Lung microvascular endothelial cell (primary cell): Measurements from ENCODE around the gene NCCRP1. TPM values are rescaled to one million over a fixed set of nuclear protein-coding genes. Genes with fewer than 3 reads are reported as not detected.

Source experiments
- DNase-seq, 2 donors: peaks; one replicate each; pipeline versions ENCODE4 v3.0.0 to v3.0.0-alpha.2; 2010; ENCODE audit warnings: low read depth in 2 of 2
- total RNA-seq: library from RNA; depleted of rRNA; stranded (reverse); fragments of >200 nt; gene quantifications from 2 replicates; pipeline ENCODE4 v1.2.1, GENCODE V29; 2014

The NCCRP1 gene, protein sequence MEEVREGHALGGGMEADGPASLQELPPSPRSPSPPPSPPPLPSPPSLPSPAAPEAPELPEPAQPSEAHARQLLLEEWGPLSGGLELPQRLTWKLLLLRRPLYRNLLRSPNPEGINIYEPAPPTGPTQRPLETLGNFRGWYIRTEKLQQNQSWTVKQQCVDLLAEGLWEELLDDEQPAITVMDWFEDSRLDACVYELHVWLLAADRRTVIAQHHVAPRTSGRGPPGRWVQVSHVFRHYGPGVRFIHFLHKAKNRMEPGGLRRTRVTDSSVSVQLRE
- total RNA-seq: not detected in 2 replicates

DNA sequence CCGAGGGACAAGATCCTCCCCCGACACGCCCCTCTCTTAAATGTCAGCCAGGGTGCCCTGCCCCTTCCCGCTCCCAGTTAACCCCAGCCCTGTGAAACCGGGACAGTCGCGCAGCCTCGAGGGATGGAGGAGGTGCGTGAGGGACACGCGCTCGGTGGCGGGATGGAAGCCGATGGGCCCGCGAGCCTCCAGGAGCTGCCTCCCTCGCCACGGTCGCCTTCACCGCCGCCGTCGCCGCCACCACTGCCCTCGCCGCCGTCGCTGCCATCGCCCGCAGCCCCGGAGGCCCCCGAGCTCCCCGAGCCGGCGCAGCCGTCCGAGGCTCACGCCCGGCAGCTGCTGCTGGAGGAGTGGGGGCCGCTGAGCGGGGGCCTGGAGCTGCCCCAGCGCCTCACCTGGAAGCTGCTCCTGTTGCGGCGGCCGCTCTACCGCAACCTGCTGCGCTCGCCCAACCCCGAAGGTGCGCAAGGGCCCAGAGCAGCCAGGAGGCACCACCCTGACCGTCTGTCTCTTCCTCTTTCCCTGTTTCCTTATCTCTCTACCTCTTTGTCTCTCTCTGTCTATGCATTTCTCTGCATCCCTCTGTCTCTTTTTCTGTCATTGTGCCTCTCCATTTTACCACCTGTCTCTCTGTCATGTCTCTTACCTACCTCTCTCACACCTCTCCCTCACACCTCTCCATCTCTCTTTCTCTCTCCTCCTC, at the start of gene NCCRP1:
TSS of gene NCCRP1 (plus strand) at position 105 of the 703 bp plus-strand sequence. CDS start at position 124, 19 bp downstream.
- no peak for DNase-seq

DNA sequence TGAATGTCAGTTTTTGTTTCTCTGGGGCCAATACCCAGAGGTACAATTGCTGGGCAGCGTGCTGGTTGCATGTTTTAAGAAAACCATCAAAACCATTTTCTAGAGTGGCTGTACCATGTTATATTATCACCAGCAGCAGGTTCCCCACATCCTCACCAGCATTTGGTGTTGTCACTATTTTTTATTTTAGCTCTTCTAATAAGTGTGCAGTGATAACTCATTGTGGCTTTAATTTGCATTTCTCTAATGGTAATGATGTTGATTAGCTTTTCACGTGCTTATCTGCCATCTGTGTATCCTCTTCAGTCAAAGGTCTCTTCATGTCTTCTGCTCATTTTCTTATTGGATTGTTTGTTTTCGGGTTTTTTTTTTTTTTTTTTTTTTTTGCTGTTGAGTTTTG, 49.3 kb upstream of the NCCRP1 start:
- DNase-seq: no peak

DNA sequence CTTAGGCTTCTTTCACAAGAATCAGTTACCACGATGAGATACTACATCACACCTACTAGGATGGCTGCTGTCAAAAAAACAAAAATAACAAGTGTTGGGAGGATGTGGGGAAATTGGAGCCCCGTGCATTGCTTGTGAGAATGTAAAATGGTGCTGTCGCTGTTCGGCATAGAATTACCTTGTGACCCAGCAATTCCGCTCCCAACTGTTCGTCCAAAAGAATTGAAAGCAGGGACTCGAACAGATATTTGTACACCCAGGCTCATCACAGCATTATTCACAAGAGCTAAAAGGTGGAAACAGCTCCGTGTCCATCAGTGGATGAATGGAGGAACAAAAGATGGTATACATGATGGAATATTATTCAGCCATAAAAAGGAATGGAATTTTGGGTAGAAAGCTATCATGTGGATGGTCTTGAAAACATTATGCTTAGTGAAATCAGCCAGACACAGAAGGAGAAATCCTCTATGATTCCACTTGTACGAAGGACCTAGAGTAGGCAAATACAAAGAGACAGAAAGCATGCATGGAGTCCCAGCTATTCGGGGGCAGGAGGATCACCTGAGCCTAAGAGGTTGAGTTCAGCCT, 47.7 kb upstream of the NCCRP1 start:
- no peak for DNase-seq

DNA sequence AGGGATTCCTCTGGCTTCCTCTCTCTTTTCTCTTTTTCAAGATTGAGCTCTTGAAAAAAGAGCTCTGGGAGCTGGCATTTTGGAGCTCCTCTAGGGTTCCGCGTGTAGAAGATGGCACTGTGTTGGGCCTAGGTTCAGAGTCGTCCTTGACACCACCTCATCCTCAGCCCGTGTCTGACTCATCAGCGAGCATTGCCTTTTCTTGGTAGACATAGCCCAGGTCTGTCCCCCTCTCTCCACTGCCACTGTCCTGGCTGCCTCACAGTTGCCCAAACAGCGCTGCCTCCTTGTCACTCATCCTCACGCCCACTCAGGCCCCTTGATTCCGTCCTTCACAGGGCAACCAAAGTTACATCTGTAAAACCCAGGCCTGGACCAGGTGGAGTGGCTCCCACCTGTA, 46.5 kb upstream of the NCCRP1 start:
- no peak for DNase-seq

DNA sequence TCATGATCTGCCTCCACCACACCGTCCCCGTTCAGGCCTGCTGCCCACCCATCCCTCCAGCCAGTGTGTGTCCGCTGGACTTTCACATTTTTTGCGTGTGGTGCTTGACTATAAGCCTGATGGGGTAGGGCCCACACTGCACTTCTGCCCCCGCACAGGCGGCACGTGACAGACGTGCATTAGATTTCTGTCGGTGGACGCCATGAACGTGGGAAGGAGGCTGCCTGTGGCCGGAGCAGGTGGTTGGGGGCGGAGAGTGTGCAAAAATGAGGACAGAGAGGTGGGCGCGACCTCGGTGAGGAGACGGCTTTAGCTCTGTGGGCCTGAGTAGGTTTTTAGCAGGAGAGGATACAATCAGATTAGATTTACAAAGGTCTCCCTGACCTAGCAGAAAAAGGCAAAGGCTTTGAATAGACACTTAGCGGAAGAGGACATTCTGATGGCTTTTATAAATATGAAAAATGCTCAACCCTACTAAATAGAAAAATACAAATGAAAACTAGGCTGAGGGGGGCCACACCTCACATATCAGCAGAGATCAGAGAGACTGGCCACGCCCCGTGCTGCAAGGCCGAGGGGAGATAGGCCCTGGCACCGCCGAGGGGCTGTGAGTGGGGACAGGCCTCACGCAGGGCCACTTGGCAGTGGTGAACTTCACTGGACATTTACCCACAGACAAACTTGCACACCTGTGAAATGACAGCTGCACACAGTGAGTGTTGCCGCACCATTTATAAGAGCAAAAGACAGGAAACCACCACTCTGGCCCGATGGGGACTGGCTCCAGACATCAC, 45.8 kb upstream of the NCCRP1 start:
- no peak for DNase-seq

DNA sequence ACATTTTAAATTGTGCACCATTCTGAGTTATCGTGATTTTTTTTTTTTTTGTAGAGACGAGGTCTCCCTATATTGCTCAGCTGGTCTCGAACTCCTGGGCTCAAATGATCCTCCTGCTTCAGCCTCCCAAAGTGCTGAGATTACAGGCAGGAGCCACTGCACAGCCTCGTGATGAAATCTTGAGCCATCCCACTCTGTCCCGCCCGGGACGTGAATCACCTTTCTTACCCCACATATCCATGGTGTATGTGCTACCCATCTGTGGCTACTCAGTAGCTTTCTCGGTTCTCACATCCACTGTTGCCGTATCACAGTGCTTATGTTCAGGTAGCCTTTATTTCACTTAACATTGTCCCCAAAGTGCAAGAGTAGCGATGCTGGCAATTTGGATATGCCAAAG, 44.7 kb upstream of the NCCRP1 start:
- no peak for DNase-seq

DNA sequence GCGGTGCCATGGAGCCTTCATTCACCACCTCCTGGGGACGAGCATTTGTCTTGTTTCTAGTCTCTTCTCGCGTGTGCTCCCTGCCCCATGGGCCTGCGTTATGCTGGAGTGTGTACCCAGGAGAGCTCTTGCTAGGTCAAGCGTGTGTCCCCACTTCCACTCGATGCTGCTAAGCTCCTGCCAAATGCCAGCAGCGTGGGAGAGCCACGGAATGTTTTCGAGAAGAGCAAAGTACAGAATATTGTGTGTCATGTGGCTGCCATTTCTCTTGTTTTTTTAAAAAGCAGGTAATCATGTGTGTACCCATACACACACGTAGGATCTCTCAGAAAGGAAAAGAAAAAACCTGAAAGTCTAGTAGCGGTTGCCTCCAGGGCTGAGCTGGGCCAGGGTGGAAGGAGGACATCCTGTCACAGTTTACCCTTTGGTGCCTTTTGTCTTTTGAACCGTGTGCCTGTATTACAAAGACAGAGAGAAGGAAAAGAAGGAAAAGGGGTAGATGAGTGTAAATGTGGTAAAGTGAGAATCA, 42.6 kb upstream of the NCCRP1 start:
- DNase-seq: no peak

DNA sequence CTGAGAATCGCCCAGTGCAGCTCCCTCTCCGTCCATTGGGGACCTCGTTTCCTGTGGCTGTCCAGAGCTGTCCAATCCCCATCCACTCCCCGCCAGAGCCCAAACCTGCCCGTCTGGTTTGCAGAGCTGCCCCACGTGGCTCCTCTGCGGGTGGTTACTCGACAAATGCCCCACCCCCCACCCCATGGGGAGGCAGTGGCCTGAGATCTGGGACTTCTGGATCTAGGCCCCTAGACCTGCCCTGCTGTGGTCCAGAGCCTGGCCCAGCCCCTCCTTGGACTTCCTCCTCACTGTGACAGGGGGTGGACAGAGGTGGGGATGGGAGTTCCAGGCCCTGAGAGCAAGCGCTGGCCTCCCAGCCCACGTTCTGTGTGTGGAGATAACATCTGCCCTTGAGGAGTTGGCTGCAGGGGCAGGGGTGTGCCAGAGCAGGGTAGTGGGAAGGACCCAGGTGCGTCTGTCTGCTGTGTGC, 42.1 kb upstream of the NCCRP1 start:
- DNase-seq: peak; percentile 20 to 34

DNA sequence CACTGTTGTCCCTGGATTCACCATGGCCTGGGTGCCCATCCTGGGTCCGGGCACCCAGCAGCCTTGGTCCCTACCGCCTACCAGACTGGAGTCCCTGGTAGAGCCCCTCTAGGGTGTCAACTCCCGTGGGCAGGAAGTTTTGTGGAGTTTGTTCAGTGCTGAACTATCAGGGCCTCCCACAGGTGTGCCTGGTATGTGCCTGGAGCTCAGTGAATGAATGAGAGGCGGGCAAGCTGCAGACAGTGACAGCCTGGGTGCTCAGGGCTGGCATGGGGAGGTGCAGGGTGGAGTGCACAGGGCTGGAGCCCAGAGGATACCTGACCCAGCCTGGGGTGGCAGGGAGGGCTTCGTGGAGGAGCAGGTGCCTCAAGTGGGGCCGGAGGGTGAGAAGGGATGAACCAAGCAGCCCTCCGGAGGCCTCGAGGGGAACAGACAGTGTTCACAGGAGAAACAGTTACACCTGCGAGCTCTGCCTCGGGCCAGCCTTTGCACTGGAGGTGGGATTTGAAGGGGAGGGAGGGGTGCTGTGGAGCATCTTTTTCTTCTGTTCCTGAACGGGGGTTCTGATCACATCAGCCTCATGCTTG, 41.6 kb upstream of the NCCRP1 start:
- no peak for DNase-seq

DNA sequence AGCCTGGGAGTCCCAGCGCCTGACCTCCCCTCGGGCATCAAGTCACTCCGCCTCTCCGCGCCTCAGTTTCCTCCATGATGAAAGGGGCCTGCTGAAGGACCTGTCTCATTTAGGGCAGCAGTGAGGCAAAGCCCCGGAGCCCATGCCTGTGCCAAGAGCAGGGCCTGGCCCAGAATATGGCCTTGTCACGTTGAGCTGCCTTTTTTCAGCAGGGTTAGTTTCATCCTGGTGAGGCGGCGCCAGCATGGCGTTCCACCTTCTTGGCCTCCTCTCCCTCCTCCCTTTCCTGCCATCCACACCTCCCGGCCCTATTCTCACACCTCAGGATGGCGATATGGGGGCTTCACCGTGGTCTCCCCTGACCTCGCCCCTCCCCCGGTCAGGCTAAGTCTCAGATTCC, 41.0 kb upstream of the NCCRP1 start:
- no peak for DNase-seq

DNA sequence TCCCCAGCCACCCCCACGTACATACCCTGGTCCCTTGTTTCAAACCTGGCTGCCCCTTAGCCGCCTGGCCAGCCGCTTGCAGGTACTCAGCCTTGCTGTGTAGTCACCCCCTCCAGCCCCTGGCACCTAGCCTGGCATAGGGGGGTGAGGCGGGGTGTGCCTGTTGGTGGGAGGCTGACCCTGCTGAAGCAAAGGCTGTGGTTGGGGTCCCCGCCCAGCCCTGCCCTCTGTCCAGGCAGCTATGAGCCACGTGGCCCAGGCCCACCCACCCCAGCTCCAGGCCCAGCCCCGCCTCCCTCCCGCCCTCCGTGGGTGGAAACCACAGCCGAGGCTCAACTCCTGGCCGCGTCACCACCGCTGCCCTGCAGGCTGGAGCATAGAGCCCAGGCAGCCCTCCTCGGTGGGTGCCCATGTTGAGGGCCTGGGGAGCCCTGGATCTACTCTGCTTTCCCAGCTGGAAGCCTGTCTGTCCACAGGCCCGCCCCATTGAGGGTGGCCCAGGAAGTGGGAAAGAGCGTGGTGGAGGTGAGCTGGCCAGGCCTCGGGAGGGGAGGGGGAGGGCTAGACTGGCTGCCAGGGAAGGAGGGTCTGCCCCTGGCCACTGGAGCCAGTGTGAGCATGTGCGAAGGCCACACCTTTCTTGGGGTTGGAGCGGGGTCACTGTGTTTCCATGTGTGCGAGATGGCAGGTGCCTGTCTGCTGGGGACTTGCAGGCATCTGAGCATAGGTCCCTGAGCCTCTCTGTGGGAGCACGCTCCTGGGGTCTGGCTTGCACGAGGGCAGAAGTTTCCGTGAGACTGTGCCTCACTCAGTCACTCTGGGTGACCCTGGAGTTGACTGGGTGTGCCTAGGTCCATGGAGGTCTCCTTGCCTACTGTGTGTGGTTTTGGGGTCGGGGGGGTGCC, 40.2 kb upstream of the NCCRP1 start:
- DNase-seq: peak; percentile 14 to 20

DNA sequence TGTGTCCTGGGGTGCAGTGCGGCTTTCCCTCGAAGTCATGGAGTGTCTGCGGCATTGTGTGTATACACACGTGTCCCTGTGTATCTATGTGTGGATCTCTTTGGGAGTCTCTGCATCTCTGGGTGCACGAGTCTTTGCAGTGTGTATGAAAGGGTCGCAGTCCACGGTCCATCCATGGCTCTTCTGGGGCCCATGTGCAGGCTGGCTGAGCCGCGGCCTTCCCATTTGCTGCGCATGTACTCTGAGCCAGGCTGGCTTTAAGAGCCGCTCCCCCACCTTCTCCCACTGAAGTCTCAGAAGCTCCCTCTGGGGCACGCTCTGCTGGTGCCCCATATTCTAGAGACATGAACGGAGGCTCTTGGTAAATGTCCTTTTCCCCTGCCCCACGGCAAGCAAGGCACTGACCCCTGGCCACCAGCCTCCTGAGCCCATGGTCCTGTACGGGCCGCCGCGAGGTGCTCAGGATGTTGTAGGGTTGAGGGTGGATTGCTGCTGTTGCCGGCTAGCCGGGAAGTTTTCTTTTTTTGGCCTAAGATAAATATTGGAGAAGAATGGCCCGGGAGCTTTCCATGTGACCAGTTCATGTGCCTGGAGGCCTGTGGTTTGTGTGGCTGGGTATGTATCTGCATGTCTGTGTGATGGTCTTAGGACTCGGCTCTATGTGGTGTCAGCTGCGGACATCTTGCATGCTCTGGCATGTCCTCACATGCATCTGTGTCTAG, 39.3 kb upstream of the NCCRP1 start:
- peak; percentile 23 to 52 for DNase-seq

DNA sequence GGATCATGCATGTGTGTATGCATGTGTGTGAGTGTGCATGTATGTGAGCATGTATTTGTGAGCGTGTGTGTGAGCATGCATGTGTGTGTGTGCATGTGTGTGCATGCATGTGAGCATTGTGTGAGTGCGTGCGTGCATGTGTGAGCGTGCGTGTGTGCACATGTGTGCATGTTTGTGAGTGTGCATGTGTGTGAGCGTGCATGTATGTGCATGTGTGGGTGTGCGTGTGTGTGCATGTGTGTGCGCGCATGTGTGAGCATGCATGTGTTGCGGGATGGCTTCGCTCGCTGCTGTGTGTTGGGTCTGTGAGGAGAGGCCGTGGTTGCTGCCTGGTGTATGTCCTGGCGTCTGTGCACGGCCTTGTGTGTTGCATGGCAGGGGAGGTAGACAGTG, 38.8 kb upstream of the NCCRP1 start:
- DNase-seq: no peak

DNA sequence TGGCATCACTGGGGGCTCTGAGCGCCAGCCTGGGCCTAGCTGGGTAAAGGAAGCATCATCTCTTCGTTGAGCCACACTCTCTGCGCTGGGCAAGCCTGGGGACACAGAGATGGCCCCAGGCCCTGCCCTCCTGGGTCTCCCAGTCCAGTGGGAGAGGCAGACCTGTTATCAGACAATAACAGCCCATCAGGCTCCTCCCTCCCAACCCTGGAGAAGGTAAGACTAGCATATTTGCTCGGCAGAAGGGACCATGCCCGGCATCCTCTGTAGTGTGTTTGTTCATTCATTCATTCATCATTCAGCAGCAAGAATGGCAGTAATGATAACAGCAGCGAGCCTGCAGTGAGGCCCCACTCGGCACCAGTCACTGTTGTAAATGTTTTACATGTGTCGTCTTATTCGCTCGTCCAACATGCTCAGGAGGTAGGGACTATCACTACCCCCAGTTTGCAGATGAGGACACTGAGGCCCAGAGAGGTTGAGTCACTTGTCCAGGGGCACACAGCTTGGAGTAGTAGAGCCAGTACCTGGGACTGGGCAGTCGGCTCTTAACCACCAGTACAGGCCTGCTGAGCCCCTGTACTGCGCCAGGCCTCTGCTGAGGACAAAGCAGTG, 38.0 kb upstream of the NCCRP1 start:
- no peak for DNase-seq

DNA sequence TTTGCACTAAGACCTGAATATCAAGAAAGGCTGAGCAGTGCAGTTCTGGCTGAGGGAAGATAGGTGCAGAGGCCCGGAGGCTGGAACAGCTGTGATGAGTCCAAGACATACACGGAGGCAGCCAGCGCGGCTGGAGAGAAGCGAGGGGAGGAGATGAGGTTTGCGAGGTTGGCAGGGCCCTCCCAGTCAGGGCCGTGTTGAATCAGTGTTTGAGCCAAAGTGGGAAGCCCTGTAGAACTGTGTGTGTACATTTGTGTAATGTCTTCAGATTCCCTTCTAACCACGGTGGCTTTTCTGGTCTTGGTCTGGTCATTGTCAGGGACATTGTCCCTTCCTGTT, 36.3 kb upstream of the NCCRP1 start:
- DNase-seq: peak; percentile 23 to 56

DNA sequence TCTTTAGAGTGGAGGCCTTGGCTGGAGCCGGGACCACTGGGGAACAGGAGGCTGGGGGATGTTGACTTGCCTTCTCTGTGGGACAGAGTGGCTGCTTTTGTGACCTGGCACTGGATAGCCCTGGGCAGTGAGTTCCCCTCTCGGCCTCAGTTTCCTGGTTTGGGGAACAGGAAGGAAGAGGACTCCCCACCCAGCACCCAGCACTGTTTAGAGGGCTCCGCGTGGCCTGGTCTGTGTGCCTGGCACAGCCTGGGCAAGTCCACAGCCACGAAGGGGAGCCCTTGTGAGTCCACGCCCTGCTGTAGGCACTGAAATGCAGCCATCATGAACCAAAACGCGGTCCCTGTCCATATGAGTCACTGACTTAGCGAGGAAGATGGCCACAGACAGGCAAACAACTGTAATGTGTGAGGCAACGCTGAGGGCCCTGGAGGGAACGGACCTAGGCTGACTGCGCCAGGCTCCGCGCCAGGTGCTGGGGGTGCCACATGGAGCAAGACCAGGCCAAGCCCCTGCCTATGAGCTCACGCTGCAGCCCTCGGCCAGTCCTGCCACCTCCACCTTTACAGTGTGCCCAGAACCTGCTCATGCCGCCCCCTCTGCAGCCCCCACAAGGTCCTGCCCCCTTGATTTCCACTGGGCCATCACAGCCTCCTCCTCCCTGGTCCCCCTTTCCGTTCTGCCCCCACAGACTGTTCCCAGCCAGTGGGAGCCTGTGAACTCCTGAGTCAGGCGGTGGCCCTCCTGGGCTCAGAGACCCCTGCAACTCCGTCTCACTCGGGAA, 35.7 kb upstream of the NCCRP1 start:
- DNase-seq: peak; percentile 50 to 51

DNA sequence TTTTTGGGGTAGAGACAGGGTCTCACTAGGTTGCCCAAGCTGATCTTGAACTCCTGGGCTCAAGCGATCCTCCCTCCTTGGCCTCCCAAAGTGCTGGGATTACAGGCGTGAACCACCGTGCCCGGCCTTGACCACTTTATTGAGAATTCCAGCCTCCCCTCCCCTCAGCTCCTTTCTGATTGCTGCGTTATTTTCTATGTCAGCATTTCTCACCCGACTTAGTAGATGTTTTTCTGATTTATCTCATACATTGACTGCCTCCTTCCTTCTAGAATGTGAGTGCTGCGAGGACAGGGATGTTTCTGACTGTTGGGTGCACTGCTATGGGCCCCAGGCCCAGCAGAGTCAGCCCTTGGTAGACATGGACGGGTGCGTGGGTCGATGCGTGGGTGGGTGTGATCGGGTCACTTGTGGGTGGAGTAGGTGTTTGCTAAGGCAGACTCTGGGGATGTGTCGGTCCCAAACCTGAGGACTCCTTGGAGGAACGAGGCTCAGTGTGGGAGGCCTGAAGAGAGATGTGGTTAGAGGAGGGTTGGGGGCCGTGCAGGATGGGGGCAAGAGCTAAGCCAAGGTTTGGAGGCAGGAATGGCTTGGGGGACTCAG, 34.2 kb upstream of the NCCRP1 start:
- DNase-seq: no peak

DNA sequence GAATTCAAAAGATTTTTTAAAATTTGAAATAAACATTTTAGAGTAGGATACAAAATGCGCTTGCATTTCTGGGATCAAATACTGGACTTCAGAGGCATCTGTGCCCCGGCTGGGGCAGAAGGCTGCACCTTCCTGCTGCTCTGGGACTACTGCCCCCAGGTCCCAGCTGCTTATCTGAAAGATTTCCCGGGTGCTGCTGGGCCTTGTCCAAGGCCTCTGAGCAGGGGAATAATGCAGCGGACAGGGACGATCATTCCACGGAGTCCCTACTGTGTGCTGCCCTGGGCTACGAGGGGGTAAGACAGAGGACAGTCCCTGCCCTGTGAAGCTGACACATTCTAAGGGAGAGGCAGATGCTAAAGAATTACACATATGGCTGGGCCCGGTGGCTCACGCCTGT, 33.1 kb upstream of the NCCRP1 start:
- no peak for DNase-seq
